Spleen (tissue), 11 donors: ENCODE data around the gene TRPM8. TPM values are rescaled to one million over a fixed set of nuclear protein-coding genes. Genes with fewer than 3 reads are reported as not detected.

Experiments used
- DNase-seq: peaks from one replicate; pipeline ENCODE4 v3.0.0-alpha.2; 2020
- H3K27ac ChIP-seq, 8 donors: fragments of 200-600 bp; sonication (generic) in 7 of 8; 1 replicate in 4 of 8; 2 replicates in 4 of 8; pipeline versions ENCODE4 v1.5.0 to v1.8.0; 2016 to 2021; ENCODE audit warnings: inconsistent platforms in 4 of 8, mild to moderate bottlenecking in 4 of 8, moderate library complexity in 1 of 8
- H3K27me3 ChIP-seq, 7 donors: fragments of 200-600 bp; sonication (generic) in 6 of 7; replicated peaks in 1 of 7; 1 replicate in 4 of 7; 2 replicates in 3 of 7; pipeline versions ENCODE4 v1.5.0 to v1.8.0; 2016 to 2021; ENCODE audit warnings: inconsistent platforms in 3 of 7, mild to moderate bottlenecking in 1 of 7
- H3K36me3 ChIP-seq, 6 donors: fragments of 200-600 bp; sonication (generic) in 5 of 6; 1 replicate in 4 of 6; 2 replicates in 2 of 6; pipeline versions ENCODE4 v1.5.0 to v1.8.0; 2016 to 2021; ENCODE audit warnings: inconsistent platforms in 2 of 6
- H3K4me1 ChIP-seq, 6 donors: fragments of 200-600 bp; sonication (generic) in 5 of 6; 1 replicate in 3 of 6; 2 replicates in 3 of 6; pipeline versions ENCODE4 v1.5.0 to v1.8.0; 2016 to 2021; ENCODE audit warnings: inconsistent platforms in 3 of 6
- H3K4me3 ChIP-seq, 8 donors: fragments of 200-600 bp; sonication (generic) in 7 of 8; 1 replicate in 4 of 8; 2 replicates in 4 of 8; pipeline versions ENCODE4 v1.5.0 to v1.8.0; 2016 to 2021; ENCODE audit warnings: inconsistent platforms in 4 of 8, mild to moderate bottlenecking in 4 of 8, moderate library complexity in 2 of 8
- H3K9me3 ChIP-seq, 8 donors: fragments of 200-600 bp; sonication (generic) in 7 of 8; 1 replicate in 4 of 8; 2 replicates in 4 of 8; pipeline versions ENCODE4 v1.5.0 to v1.8.0; 2016 to 2021; ENCODE audit warnings: inconsistent platforms in 4 of 8
- POLR2A ChIP-seq, 3 donors: fragments of 450-650 bp; IDR thresholded peaks; one replicate each; pipeline ENCODE4 v1.5.1; 2017; ENCODE audit warnings: antibody characterized with exemption in 3 of 3, mild to moderate bottlenecking in 1 of 3
- POLR2AphosphoS5 ChIP-seq, 3 donors: sonication (generic); formaldehyde crosslinking; IDR thresholded peaks; one replicate each; pipeline ENCODE4 v1.5.1; 2017; ENCODE audit warnings: antibody characterized with exemption in 3 of 3
- WGBS, 5 donors: extraction: QIAGEN DNeasy Blood & Tissue Kit in 3 of 5; methylation state at CpG; one replicate each; pipeline versions ENCODE4 v1.1.5 to v1.1.7; 2013 to 2018; 5-methylcytosine and 5-hydroxymethylcytosine counted together
- intact Hi-C: fragments of 100-400 bp; cut with DNase I; formaldehyde crosslinking; loops from one replicate; pipeline ENCODE4 v1.15.0; 2023; ENCODE audit warnings: low total_unique reads
- polyA plus RNA-seq, 3 donors: library from polyadenylated mRNA; stranded (reverse); fragments of 200-250 nt; gene quantifications; one replicate each; pipeline ENCODE4 v1.2.1, GENCODE V29; 2013
- total RNA-seq, 7 donors: library from RNA; depleted of rRNA in 3 of 7; stranded (reverse); fragments of >200 nt in 3 of 7; fragmentation: NEBNext Ultra II Directional in 4 of 7; extraction: Animal tissue kit (Norgen Biotek cat#: 25700) in 4 of 7; gene quantifications; one replicate each; pipeline versions ENCODE4 v1.1.0 to v1.2.1, GENCODE V29; 2016 to 2021
- TF ChIP-seq, protein P1 (sequence below), 11 experiments: fragments of 200-600 bp in 7 of 11; fragments of 450-650 bp in 4 of 11; sonication (generic) in 4 of 11; IDR thresholded peaks in 8 of 11; conservative IDR thresholded peaks in 3 of 11; 1 replicate in 7 of 11; 2 replicates in 4 of 11; pipeline versions ENCODE4 v1.4.0 to v1.8.0; 2016 to 2021; ENCODE audit warnings: antibody characterized with exemption in 11 of 11, inconsistent platforms in 4 of 11, mild to moderate bottlenecking in 1 of 11
- donor health status: healthy with polysubstance abuse.
- donor health status: DM: no; HTN: no; CAD: no; lungs with moderate emphysema.
- donor health status: DM: no; HTN: no; CAD: no.
- donor health status: Bipolar disorder and iron deficiency.
- donor health status: healthy.
- donor health status: DM: no; HTN: no; CAD: no.
- donor health status: DM: yes; HTN: yes; CAD: no.

Gene TRPM8
- total and polyA plus RNA-seq, 10 donors: 0.02 to 0.06 TPM; not detected in 8

DNA sequence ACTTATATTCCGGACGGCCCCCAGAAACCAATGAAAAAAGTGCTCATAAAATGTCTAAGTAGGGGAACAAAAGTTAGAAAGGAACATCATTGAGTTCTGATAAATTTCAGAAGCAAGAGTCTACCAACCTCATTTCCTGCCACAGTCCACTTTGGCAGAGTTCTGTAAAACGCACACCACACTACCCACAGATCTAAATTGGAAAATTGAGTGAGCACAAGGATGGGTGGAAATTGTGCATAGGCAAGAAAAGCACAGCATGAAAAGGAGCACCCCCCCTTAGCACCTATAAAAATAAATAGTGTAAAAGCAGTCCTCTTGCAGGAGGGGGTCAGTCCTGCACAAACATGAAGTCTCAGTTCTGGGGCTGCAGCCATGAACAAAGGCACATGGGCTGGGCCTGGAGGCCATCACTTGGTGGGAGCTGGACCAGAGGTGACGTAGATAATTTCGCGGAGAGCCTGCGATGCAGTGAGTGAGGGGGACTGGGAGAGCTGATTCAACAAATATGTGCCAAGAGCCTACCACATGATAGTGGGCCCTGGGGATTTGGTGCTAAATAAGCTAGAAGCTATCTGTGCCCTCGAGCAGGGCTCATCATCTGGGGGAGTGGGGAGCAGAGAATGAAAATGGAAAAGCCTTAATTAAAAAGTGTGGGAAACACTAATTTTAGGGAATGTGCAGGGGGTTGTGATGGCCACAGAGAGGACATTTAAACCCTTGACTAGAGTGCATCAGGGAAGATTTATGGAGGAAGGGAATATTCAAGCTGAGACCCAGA, 84.4 kb downstream of the TRPM8 start:
- no peak for DNase-seq
- intact Hi-C loops: no loop called here

DNA sequence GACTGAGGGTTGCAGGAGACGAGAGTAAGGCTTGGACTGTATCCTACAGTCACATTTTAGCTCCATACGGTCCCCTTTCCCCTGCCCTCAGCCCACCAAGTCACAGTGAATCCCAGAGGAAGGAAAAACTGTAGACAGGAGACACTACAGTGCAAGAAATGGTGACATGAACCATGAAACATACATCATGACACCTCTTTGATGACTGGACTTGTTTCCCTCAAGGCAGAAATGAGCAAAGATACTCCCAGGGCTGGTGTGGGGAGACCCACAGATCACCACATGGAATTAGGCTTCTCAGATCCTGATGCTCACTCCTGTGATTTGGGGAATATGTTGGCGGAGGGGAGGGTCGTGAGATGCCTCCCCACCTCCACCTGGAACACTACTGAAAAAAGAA, 85.1 kb downstream of the TRPM8 start:
- Histone ChIP-seq H3K4me3 (no peak overlapping the region), H3K9me3 (no peaks in the 10 kb centered on the region), H3K4me1 (no peaks in the 10 kb centered on the region), H3K27me3 (peaks cover 0 to 21% (median 0%) of the 10 kb centered on the region in 7 donors), H3K36me3 (no peaks in the 10 kb centered on the region), H3K27ac (peak overlapping the region in 1 of 8 donors; percentile 81)
- intact Hi-C loops: no loop called here
- no peak for TF ChIP-seq POLR2A (IDR thresholded peaks at IDR 0.05)
- TF ChIP-seq, protein P1, sequence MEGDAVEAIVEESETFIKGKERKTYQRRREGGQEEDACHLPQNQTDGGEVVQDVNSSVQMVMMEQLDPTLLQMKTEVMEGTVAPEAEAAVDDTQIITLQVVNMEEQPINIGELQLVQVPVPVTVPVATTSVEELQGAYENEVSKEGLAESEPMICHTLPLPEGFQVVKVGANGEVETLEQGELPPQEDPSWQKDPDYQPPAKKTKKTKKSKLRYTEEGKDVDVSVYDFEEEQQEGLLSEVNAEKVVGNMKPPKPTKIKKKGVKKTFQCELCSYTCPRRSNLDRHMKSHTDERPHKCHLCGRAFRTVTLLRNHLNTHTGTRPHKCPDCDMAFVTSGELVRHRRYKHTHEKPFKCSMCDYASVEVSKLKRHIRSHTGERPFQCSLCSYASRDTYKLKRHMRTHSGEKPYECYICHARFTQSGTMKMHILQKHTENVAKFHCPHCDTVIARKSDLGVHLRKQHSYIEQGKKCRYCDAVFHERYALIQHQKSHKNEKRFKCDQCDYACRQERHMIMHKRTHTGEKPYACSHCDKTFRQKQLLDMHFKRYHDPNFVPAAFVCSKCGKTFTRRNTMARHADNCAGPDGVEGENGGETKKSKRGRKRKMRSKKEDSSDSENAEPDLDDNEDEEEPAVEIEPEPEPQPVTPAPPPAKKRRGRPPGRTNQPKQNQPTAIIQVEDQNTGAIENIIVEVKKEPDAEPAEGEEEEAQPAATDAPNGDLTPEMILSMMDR (IDR thresholded peaks at IDR 0.05 in 8 of 11, conservative IDR thresholded peaks at IDR 0.05 in 3 of 11): no peak
- TF ChIP-seq POLR2AphosphoS5 (IDR thresholded peaks at IDR 0.05): no peak
- DNase-seq: no peak
- WGBS, 5 donors: 78 to 85% (median 84%) methylated on average over 4 of the region's 4 CpGs

More for the DNA sequence above, 84.4 kb downstream of the TRPM8 start:
- peaks cover 0 to under 1% (median 0%) of the 10 kb centered on the region in 6 donors for H3K4me1 ChIP-seq
- H3K9me3 ChIP-seq: no peaks in the 10 kb centered on the region
- H3K4me3 ChIP-seq: no peak overlapping the region
- 76 to 78% (median 77%) methylated on average over 8 of the region's 8 CpGs for WGBS, 5 donors
- H3K27me3 ChIP-seq: peaks cover 0 to 21% (median 0%) of the 10 kb centered on the region in 7 donors
- no peaks in the 10 kb centered on the region for H3K36me3 ChIP-seq
- H3K27ac ChIP-seq: peak overlapping the region in 2 of 8 donors; percentile 45 to 81
- no peak for TF ChIP-seq POLR2A (IDR thresholded peaks at IDR 0.05)
- TF ChIP-seq, protein P1 (IDR thresholded peaks at IDR 0.05 in 8 of 11, conservative IDR thresholded peaks at IDR 0.05 in 3 of 11): no peak
- no peak for TF ChIP-seq POLR2AphosphoS5 (IDR thresholded peaks at IDR 0.05)

DNA sequence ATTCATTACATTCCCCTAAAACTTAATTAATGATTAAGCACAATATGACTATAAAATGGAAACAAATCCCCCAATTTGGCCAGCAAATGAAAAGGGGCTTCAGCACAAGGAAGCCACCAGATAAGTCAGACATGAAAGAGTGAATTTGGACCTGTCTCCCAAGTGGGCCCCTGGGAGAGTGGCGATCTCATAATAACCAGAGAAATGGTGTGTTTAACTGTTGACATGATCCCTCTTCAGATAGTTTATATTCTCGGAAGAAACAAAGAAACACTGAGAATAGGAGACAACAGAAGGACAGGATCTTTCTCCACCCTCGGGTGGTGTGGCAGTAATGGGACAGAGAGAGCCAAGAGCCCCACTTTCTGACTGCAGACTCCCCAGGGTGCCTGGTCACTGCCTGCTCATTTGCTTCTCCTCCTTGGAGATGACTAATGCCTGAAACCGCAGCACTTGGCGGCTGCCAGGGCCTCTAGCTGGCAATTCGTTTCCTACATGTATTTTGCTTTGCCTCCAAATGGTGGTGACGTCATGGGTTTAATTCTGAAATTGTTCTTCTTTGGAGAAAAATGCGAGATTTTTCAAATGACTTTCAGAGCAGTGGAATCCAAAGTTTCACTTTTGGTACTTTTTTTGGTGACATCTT, 86.9 kb downstream of the TRPM8 start:
- 43 to 75% (median 56%) methylated on average over 8 of the region's 8 CpGs for WGBS, 5 donors
- Histone ChIP-seq H3K4me1 (no peaks in the 10 kb centered on the region), H3K4me3 (no peak overlapping the region), H3K9me3 (no peaks in the 10 kb centered on the region), H3K27ac (no peak overlapping the region), H3K36me3 (no peaks in the 10 kb centered on the region), H3K27me3 (peaks cover 0 to 21% (median 0%) of the 10 kb centered on the region in 7 donors)
- intact Hi-C loops: no loop called here
- TF ChIP-seq POLR2AphosphoS5 (IDR thresholded peaks at IDR 0.05): no peak
- TF ChIP-seq, protein P1 (IDR thresholded peaks at IDR 0.05 in 8 of 11, conservative IDR thresholded peaks at IDR 0.05 in 3 of 11): no peak
- DNase-seq: no peak

DNA sequence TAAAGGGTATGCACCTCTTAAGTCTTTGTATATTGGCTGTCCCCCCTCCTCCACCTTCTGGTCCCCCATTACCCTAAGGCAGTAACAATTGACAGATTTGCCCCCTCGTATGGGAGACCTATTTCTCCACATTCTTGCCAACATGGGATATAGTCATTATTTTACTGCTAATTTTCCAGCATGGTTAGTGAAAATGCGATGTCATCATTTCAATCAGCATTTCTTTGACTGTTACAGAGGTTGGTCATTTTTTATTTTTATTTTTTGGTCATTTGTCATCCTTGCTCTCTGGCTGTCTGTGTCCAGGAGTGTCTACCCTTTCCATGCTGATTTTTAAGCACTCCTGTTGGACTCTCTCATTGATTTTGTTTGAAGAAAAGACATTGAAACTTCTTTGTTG, 88.0 kb downstream of the TRPM8 start:
- Histone ChIP-seq H3K36me3 (no peaks in the 10 kb centered on the region), H3K4me1 (no peaks in the 10 kb centered on the region), H3K4me3 (no peak overlapping the region), H3K27ac (no peak overlapping the region), H3K27me3 (peaks cover 0 to 21% (median 0%) of the 10 kb centered on the region in 7 donors), H3K9me3 (no peaks in the 10 kb centered on the region)
- intact Hi-C loops: no loop called here
- DNase-seq: no peak
- WGBS, 5 donors: 78 to 93% (median 78%) methylated on average over 2 of the region's 2 CpGs
- TF ChIP-seq POLR2AphosphoS5 (IDR thresholded peaks at IDR 0.05) (no peak), POLR2A (IDR thresholded peaks at IDR 0.05) (no peak)
- TF ChIP-seq, protein P1 (IDR thresholded peaks at IDR 0.05 in 8 of 11, conservative IDR thresholded peaks at IDR 0.05 in 3 of 11): no peak
